Stimulated activated effector memory CD8-positive, alpha-beta T cell treated with anti-CD3 and anti-CD28 coated beads, Interleukin-12 subunit alpha, Interleukin-12 subunit beta, amount 100 ng/mL, for 72 hours (primary cell): Measurements from ENCODE around the gene F11R.
"Not testable (repeated sequence)": the region's sequence is repeated elsewhere in the genome, so short reads cannot be mapped to it uniquely, and the experiment has no call there.

Source experiments
- ATAC-seq: fragments of 150-1000 bp; cut with Tn5 transposase; 2 replicates; pipeline ENCODE4 v1.10.0; 2021
- DNase-seq, 2 donors: peaks; one replicate each; pipeline ENCODE4 v3.0.0; 2021 to 2022; ENCODE audit warnings: low spot score in 2 of 2
- H3K27ac Mint-ChIP-seq: one replicate; pipeline ENCODE4 v1.8.0; 2022; ENCODE audit warnings: mild to moderate bottlenecking, mixed read lengths
- H3K36me3 Mint-ChIP-seq: one replicate; pipeline ENCODE4 v1.8.0; 2022; ENCODE audit warnings: mild to moderate bottlenecking, mixed read lengths
- H3K4me1 Mint-ChIP-seq: one replicate; pipeline ENCODE4 v1.8.0; 2022; ENCODE audit warnings: mixed read lengths
- H3K4me3 Mint-ChIP-seq: one replicate; pipeline ENCODE4 v1.8.0; 2022; ENCODE audit warnings: mild to moderate bottlenecking, mixed read lengths
- H3K9me3 Mint-ChIP-seq: one replicate; pipeline ENCODE4 v1.8.0; 2022; ENCODE audit warnings: mixed read lengths

The F11R gene

GRCh38 chr1:161020509-161021164 is at the start of gene F11R:
Gene F11R, minus strand, starts transcription at chr1:161021152. Its CDS starts 79 bp downstream, at chr1:161021073.
- ATAC-seq = peak; percentile 56

GRCh38 chr1:161069731-161070270 is 48.8 kb upstream of the F11R start, which contains the start of gene ARHGAP30:
Gene ARHGAP30, minus strand, starts transcription at chr1:161069891. Its CDS starts 267 bp downstream, at chr1:161069624.
- ATAC-seq (peak; percentile 88), DNase-seq (peak; percentile 60 to 91)
- Mint-ChIP-seq H3K36me3 (peaks cover 55% of the 10 kb centered on the region), H3K4me1 (peaks cover 77% of the 10 kb centered on the region), H3K9me3 (no peaks in the 10 kb centered on the region), H3K4me3 (peak within 1 kb of the TSS; percentile 82), H3K27ac (peak within 1 kb of the TSS; percentile 95)

More at GRCh38 chr1:161020509-161021164, at the start of gene F11R:
- no peaks in the 10 kb centered on the region for H3K9me3 Mint-ChIP-seq
- H3K36me3 Mint-ChIP-seq = no peaks in the 10 kb centered on the region
- peak within 1 kb of the TSS; percentile 85 for H3K27ac Mint-ChIP-seq
- peak within 1 kb of the TSS; percentile 84 for H3K4me3 Mint-ChIP-seq
- peak in 1 of 2 donors; percentile 66 for DNase-seq
- peaks cover 70% of the 10 kb centered on the region for H3K4me1 Mint-ChIP-seq

- Mint-ChIP-seq H3K27ac (peak overlapping the region; percentile 95), H3K4me1 (peaks cover 79% of the 10 kb centered on the region), H3K9me3 (no peaks in the 10 kb centered on the region), H3K36me3 (peaks cover 60% of the 10 kb centered on the region), H3K4me3 (peak overlapping the region; percentile 82)
- DNase-seq (no peak), ATAC-seq (no peak)
Observed at GRCh38 chr1:161069241-161069640, 48.3 kb upstream of the F11R start.

- H3K36me3 Mint-ChIP-seq = peaks cover 67% of the 10 kb centered on the region
- H3K4me3 Mint-ChIP-seq = peak overlapping the region; percentile 82
- peak; percentile 76 for ATAC-seq
- peak; percentile 58 to 91 for DNase-seq
- peaks cover 81% of the 10 kb centered on the region for H3K4me1 Mint-ChIP-seq
- H3K27ac Mint-ChIP-seq = peak overlapping the region; percentile 95
- no peaks in the 10 kb centered on the region for H3K9me3 Mint-ChIP-seq
Observed at GRCh38 chr1:161068306-161069234, 47.6 kb upstream of the F11R start.

- DNase-seq (no peak), ATAC-seq (peak; percentile 57)
- no peaks in the 10 kb centered on the region for H3K9me3 Mint-ChIP-seq
- H3K4me3 Mint-ChIP-seq = peak overlapping the region; percentile 82
- H3K4me1 Mint-ChIP-seq = peaks cover 87% of the 10 kb centered on the region
- peak overlapping the region; percentile 95 for H3K27ac Mint-ChIP-seq
- peaks cover 86% of the 10 kb centered on the region for H3K36me3 Mint-ChIP-seq
Observed at GRCh38 chr1:161066694-161067093, 45.7 kb upstream of the F11R start.

- not testable (repeated sequence) for DNase-seq, ATAC-seq, H3K9me3 Mint-ChIP-seq
- Mint-ChIP-seq H3K4me1 (peaks cover 81% of the 10 kb centered on the region), H3K4me3 (peak overlapping the region; percentile 82), H3K36me3 (peaks cover 96% of the 10 kb centered on the region), H3K27ac (peak overlapping the region; percentile 95)
Observed at GRCh38 chr1:161065681-161066080, 44.7 kb upstream of the F11R start.

- not testable (repeated sequence) for H3K9me3 Mint-ChIP-seq, ATAC-seq, DNase-seq
- peaks cover 100% of the 10 kb centered on the region for H3K36me3 Mint-ChIP-seq
- H3K27ac Mint-ChIP-seq = peak overlapping the region; percentile 95
- H3K4me3 Mint-ChIP-seq = peak overlapping the region; percentile 82
- peaks cover 82% of the 10 kb centered on the region for H3K4me1 Mint-ChIP-seq
Observed at GRCh38 chr1:161063936-161064335, 43.0 kb upstream of the F11R start.

- no peak overlapping the region for H3K4me3 Mint-ChIP-seq
- no peaks in the 10 kb centered on the region for H3K9me3 Mint-ChIP-seq
- DNase-seq (no peak), ATAC-seq (no peak)
- peaks cover 68% of the 10 kb centered on the region for H3K4me1 Mint-ChIP-seq
- peaks cover 100% of the 10 kb centered on the region for H3K36me3 Mint-ChIP-seq
- H3K27ac Mint-ChIP-seq = peak overlapping the region; percentile 83
Observed at GRCh38 chr1:161061419-161061818, 40.5 kb upstream of the F11R start.

- Mint-ChIP-seq H3K36me3 (peaks cover 100% of the 10 kb centered on the region), H3K4me1 (peaks cover 62% of the 10 kb centered on the region), H3K27ac (peak overlapping the region; percentile 83), H3K9me3 (no peaks in the 10 kb centered on the region), H3K4me3 (no peak overlapping the region)
- ATAC-seq = no peak
- DNase-seq = no peak
Observed at GRCh38 chr1:161059293-161059692, 38.3 kb upstream of the F11R start.

GRCh38 chr1:161054805-161055204 is 33.9 kb upstream of the F11R start:
- Mint-ChIP-seq H3K4me3 (no peak overlapping the region), H3K9me3 (no peaks in the 10 kb centered on the region), H3K4me1 (peaks cover 41% of the 10 kb centered on the region), H3K27ac (no peak overlapping the region), H3K36me3 (peaks cover 100% of the 10 kb centered on the region)
- ATAC-seq = no peak
- no peak for DNase-seq

GRCh38 chr1:161054232-161054631 is 33.3 kb upstream of the F11R start:
- ATAC-seq (no peak), DNase-seq (no peak)
- Mint-ChIP-seq H3K4me1 (peaks cover 39% of the 10 kb centered on the region), H3K9me3 (no peaks in the 10 kb centered on the region), H3K4me3 (no peak overlapping the region), H3K36me3 (peaks cover 100% of the 10 kb centered on the region), H3K27ac (peak overlapping the region; percentile 50)

GRCh38 chr1:161052899-161053298 is 31.9 kb upstream of the F11R start:
- no peaks in the 10 kb centered on the region for H3K9me3 Mint-ChIP-seq
- peaks cover 48% of the 10 kb centered on the region for H3K4me1 Mint-ChIP-seq
- no peak for ATAC-seq
- peak overlapping the region; percentile 77 for H3K27ac Mint-ChIP-seq
- DNase-seq = no peak
- H3K36me3 Mint-ChIP-seq = peaks cover 100% of the 10 kb centered on the region
- no peak overlapping the region for H3K4me3 Mint-ChIP-seq

- ATAC-seq (no peak), DNase-seq (no peak)
- H3K27ac Mint-ChIP-seq = peak overlapping the region; percentile 77
- H3K9me3 Mint-ChIP-seq = no peaks in the 10 kb centered on the region
- peaks cover 100% of the 10 kb centered on the region for H3K36me3 Mint-ChIP-seq
- H3K4me1 Mint-ChIP-seq = peaks cover 49% of the 10 kb centered on the region
- H3K4me3 Mint-ChIP-seq = no peak overlapping the region
Observed at GRCh38 chr1:161051219-161051618, 30.3 kb upstream of the F11R start.

- no peak for ATAC-seq
- DNase-seq = no peak
- no peaks in the 10 kb centered on the region for H3K9me3 Mint-ChIP-seq
- peaks cover 59% of the 10 kb centered on the region for H3K4me1 Mint-ChIP-seq
- no peak overlapping the region for H3K4me3 Mint-ChIP-seq
- H3K36me3 Mint-ChIP-seq = peaks cover 100% of the 10 kb centered on the region
- H3K27ac Mint-ChIP-seq = peak overlapping the region; percentile 99
Observed at GRCh38 chr1:161048949-161049722, 28.2 kb upstream of the F11R start.
